Dedifferentiated amniotic fluid mesenchymal stem cell (primary cell): ENCODE data around the gene NRL.

Source experiments
- DNase-seq: peaks from one replicate; pipeline ENCODE4 v3.0.0-alpha.2; 2016; ENCODE audit errors: extremely low spot score

The NRL gene

GRCh38 chr14:24114532-24115421 is at the start of gene NRL, which contains the start of gene DCAF11:
Gene NRL (minus strand): TSS chr14:24114949. CDS start chr14:24082848, 32,101 bp downstream.
Gene DCAF11 (plus strand): TSS chr14:24114777. CDS start chr14:24115595, 818 bp downstream.
- DNase-seq = peak; percentile 100

GRCh38 chr14:24162093-24162492 is 47.3 kb upstream of the NRL start:
- no peak for DNase-seq

- DNase-seq = peak; percentile 86
These were observed 46.4 kb upstream of the NRL start, which contains the start of gene IRF9 for GRCh38 chr14:24160850-24161804. Gene IRF9 (plus strand): TSS chr14:24161265. CDS start chr14:24162145, 880 bp downstream.

- DNase-seq = no peak
These were observed 45.7 kb upstream of the NRL start for GRCh38 chr14:24160499-24160849.

- DNase-seq = no peak
These were observed 45.2 kb upstream of the NRL start for GRCh38 chr14:24159777-24160498.

GRCh38 chr14:24157331-24157730 is 42.6 kb upstream of the NRL start:
- DNase-seq = no peak

GRCh38 chr14:24156840-24157239 is 42.1 kb upstream of the NRL start:
- no peak for DNase-seq

- no peak for DNase-seq
These were observed 40.4 kb upstream of the NRL start for GRCh38 chr14:24155100-24155499.

- no peak for DNase-seq
These were observed 36.8 kb upstream of the NRL start for GRCh38 chr14:24151404-24152080.

GRCh38 chr14:24150993-24151392 is 36.2 kb upstream of the NRL start:
- no peak for DNase-seq

- no peak for DNase-seq
These were observed 35.8 kb upstream of the NRL start for GRCh38 chr14:24150567-24150966.

GRCh38 chr14:24150061-24150460 is 35.3 kb upstream of the NRL start:
- no peak for DNase-seq

- no peak for DNase-seq
These were observed 34.7 kb upstream of the NRL start for GRCh38 chr14:24149302-24149969.

- DNase-seq = no peak
These were observed 33.1 kb upstream of the NRL start for GRCh38 chr14:24147761-24148428.

- DNase-seq = peak; percentile 99
These were observed 32.4 kb upstream of the NRL start, which contains the start of gene RNF31 for GRCh38 chr14:24146978-24147760. Gene RNF31 (plus strand): TSS chr14:24147498. CDS start chr14:24147699, 201 bp downstream.

- peak; percentile 85 for DNase-seq
These were observed 31.8 kb upstream of the NRL start, which contains the start of gene PSME2 for GRCh38 chr14:24146453-24146977. Gene PSME2 (minus strand): TSS chr14:24146610. CDS start chr14:24146581, 29 bp downstream.

GRCh38 chr14:24145690-24146452 is 31.1 kb upstream of the NRL start:
- no peak for DNase-seq

GRCh38 chr14:24145219-24145618 is 30.5 kb upstream of the NRL start:
- no peak for DNase-seq
